ENCODE measurements around the gene E2F3.

The E2F3 gene

DNA sequence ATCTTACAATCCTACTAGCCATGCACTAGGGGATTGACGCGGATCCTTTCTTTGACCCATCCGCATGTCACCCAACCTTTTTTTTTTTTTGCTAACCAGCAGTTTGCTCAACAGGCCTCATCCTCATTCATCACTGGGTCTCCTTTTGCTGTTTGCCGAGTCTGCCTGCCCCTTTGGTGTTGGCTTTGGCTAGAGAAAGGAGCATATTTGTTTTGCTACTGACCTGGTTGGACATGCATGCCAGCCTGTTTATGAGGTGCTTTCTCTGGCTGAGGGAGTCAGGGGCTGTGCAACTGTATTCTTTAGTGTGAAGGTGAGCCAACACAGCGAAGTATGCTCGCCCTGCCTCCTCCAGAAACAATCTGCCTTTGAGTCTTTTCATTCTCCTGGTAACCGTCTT is 40.2 kb downstream of the E2F3 start:
- TF ChIP-seq, protein P1, sequence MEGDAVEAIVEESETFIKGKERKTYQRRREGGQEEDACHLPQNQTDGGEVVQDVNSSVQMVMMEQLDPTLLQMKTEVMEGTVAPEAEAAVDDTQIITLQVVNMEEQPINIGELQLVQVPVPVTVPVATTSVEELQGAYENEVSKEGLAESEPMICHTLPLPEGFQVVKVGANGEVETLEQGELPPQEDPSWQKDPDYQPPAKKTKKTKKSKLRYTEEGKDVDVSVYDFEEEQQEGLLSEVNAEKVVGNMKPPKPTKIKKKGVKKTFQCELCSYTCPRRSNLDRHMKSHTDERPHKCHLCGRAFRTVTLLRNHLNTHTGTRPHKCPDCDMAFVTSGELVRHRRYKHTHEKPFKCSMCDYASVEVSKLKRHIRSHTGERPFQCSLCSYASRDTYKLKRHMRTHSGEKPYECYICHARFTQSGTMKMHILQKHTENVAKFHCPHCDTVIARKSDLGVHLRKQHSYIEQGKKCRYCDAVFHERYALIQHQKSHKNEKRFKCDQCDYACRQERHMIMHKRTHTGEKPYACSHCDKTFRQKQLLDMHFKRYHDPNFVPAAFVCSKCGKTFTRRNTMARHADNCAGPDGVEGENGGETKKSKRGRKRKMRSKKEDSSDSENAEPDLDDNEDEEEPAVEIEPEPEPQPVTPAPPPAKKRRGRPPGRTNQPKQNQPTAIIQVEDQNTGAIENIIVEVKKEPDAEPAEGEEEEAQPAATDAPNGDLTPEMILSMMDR (IDR thresholded peaks at IDR 0.05; ENCODE audit: borderline replicate concordance, control extremely low read depth, extremely low read depth, insufficient read depth, missing control alignments) = no peak
- no peak for DNase-seq (ENCODE audit: low spot score)
- in situ Hi-C loops (cut with MboI; ENCODE audit: low sequenced_read_pairs, unreplicated experiment) = no loop called here

DNA sequence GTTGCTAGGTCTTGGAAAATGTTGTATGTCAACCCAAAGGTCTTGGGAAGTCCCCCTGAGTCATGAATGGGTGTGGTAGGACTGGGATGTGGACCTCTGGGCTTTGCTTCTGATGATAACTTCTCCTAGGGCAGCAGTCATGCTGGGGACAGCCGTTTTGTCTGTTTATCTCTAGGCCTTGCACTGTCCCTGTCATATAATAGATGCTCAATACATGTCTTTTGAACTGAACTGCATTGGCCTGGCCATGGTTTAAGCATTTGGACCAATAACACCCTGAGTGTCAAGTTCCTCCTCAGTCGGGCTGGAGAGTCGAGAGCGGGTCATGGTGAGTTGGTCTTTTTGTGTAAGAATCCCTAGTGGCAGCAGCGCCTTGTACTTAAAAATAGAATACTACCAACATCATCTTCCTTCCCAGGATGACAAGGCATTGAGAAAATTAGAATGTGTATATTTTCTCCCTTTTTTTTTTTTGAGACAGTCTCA is 43.1 kb downstream of the E2F3 start:
- TF ChIP-seq, protein P1 (IDR thresholded peaks at IDR 0.05; ENCODE audit: borderline replicate concordance, control extremely low read depth, extremely low read depth, insufficient read depth, missing control alignments) = no peak
- DNase-seq (ENCODE audit: low spot score) = no peak
- in situ Hi-C loops (cut with MboI; ENCODE audit: low sequenced_read_pairs, unreplicated experiment) = no loop called here

DNA sequence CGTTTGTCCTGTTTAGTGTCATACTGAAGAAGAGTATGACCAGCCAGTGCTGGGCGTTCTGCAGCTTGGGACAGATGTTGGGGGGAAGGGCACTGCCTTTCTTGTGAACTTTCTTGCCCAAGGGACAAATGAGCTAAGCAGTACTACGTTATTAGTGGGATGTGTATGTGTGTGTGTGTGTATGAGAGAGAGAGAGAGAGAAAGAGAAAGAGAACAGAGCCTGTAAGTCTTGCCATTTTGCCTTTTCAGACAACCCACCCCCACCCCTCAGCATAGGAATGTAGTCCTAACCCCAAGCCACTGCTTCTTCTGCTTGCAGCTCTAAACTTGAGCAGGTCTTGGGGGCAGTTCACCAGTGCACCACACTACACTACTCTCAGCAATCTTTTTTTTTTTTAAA is 45.5 kb downstream of the E2F3 start:
- DNase-seq (ENCODE audit: low spot score) = no peak
- TF ChIP-seq, protein P1 (IDR thresholded peaks at IDR 0.05; ENCODE audit: borderline replicate concordance, control extremely low read depth, extremely low read depth, insufficient read depth, missing control alignments) = no peak
- in situ Hi-C loops (cut with MboI; ENCODE audit: low sequenced_read_pairs, unreplicated experiment) = no loop called here

DNA sequence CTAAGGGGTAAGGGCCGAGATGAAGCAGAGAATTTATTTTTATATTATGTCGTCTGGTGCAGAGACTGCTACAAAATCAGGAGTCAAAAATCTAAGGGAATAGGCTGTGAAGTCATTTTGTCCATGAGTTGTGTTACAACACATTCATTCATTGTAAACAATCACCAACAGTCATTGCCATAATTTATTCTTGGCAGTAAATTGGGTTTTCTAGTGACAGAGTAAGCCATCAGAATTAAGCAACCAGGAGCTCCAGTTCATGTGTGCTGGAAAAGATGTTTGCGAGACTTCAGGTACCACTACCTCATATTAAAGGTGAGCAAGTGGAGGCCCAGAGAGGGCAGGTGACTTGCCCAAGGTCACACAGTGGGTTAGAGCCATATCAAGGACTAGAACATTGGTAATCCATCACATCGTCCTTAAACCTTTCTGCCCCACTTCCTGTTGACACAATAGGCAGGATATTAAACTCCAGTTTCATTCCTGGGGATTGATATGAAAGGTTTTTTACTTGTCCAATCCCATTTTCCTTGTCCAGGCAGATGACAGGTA is 46.0 kb downstream of the E2F3 start:
- in situ Hi-C loops (cut with MboI; ENCODE audit: low sequenced_read_pairs, unreplicated experiment) = no loop called here
- DNase-seq (ENCODE audit: low spot score) = no peak
- TF ChIP-seq, protein P1 (IDR thresholded peaks at IDR 0.05; ENCODE audit: borderline replicate concordance, control extremely low read depth, extremely low read depth, insufficient read depth, missing control alignments) = no peak

DNA sequence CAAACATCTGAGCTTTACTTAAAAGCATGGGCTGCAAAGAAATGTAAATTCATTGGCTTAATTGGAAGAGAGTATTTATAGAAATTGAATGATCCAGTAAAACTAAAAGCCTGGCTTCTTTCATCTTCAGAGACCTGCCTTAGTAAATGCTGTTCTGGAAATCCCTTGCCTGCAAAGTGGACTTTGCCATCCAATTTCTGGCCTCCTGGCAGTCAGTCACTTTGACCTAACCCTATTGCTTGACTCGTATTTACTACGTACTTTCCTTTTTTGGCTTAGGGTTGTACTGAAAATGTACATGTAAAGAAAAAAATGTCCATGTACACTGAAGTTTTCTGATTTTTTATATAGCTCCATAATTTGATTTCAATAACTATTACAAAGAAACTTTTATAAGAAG is 47.1 kb downstream of the E2F3 start:
- in situ Hi-C loops (cut with MboI; ENCODE audit: low sequenced_read_pairs, unreplicated experiment) = no loop called here
- no peak for DNase-seq (ENCODE audit: low spot score)

DNA sequence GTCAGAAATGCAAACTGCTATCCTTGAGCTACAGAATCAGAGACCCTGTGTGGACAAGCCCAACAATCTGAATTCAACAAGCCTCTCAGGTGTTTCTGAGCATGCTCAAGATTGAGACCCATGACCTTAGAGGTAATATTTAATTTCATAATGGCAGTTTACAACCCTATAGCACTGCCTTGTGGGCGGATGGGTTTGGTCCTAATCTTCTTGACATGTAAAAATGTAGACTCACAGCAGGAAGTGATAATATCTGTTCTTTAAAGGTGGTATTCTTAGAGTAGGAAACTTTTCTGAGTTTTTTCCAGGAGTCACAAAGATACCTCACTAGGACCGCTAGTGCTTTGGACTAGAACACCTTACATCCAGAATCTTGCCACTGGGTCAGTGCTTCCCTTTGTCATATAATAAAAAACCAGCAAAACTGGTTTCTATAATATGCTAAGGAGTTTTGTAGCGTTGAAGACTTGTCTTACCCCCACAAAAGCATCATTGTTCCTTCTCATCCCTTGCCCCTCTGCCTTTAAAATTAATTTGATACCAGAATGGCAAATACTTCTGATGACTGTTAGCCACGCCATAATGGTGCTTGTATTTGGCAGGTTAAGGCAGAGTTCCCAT is 52.6 kb downstream of the E2F3 start:
- in situ Hi-C loops (cut with MboI; ENCODE audit: low sequenced_read_pairs, unreplicated experiment) = no loop called here
- DNase-seq (ENCODE audit: low spot score) = no peak
- TF ChIP-seq, protein P1 (IDR thresholded peaks at IDR 0.05; ENCODE audit: borderline replicate concordance, control extremely low read depth, extremely low read depth, insufficient read depth, missing control alignments) = no peak

More for the DNA sequence above, 47.1 kb downstream of the E2F3 start:
- TF ChIP-seq, protein P1 (IDR thresholded peaks at IDR 0.05; ENCODE audit: borderline replicate concordance, control extremely low read depth, extremely low read depth, insufficient read depth, missing control alignments) = no peak
